Measurements from ENCODE around the gene TMEM63B.
"Not testable (repeated sequence)": the region's sequence is repeated elsewhere in the genome, so short reads cannot be mapped to it uniquely, and the experiment has no call there.

TMEM63B gene

DNA sequence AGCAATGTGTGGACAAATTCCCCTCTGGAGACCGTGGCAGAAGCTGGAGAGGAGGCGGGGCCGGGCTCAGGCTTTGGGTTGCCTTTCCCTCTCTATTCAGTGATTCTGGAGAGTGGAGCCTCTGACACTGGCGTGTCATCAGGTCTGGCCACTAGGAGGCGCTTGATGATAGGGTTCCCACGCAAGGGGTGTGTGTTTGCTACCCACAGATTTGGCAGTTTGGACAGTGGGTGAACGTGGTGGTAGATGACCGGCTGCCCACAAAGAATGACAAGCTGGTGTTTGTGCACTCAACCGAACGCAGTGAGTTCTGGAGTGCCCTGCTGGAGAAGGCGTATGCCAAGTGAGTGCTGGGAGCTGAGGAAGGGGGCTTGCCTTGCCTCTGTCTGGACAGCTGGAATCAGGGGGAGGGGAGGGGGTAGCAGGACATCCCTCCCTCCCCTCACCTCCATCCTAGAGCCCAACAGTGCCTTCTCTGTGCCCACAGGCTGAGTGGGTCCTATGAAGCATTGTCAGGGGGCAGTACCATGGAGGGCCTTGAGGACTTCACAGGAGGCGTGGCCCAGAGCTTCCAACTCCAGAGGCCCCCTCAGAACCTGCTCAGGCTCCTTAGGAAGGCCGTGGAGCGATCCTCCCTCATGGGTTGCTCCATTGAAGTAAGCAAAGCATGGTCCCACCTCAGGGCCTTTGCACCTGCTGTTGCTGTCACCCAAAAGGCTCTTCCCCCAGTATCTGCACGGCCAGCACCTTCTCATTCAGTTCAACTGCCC lies 45.6 kb downstream of the TMEM63B start:
- peak; percentile 89 for DNase-seq

DNA sequence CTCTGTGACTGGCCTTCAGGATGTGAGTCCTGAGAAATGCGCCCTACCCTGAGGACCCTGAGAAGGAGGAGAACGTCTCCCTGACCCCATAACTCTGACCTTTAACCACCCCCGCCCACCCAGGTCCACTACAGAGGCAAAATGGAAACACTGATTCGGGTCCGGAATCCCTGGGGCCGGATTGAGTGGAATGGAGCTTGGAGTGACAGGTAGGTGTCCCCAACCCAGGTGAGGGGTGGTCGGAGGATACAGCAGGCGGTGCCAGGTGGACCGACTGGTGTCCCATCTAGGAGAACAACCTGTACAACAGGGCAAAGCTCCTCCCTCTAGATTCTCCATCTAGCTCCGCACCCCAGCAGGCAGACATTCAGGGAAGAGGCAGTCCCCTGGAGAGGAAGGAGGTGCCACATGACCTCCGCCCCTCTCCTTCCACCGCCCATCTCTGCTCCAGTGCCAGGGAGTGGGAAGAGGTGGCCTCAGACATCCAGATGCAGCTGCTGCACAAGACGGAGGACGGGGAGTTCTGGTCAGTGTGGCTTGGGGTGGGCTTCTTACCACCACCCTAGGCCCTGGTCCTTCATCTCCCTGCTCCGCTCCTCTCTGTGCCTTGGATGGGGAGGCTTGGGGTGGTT lies 48.9 kb downstream of the TMEM63B start:
- peak; percentile 20 for DNase-seq

DNA sequence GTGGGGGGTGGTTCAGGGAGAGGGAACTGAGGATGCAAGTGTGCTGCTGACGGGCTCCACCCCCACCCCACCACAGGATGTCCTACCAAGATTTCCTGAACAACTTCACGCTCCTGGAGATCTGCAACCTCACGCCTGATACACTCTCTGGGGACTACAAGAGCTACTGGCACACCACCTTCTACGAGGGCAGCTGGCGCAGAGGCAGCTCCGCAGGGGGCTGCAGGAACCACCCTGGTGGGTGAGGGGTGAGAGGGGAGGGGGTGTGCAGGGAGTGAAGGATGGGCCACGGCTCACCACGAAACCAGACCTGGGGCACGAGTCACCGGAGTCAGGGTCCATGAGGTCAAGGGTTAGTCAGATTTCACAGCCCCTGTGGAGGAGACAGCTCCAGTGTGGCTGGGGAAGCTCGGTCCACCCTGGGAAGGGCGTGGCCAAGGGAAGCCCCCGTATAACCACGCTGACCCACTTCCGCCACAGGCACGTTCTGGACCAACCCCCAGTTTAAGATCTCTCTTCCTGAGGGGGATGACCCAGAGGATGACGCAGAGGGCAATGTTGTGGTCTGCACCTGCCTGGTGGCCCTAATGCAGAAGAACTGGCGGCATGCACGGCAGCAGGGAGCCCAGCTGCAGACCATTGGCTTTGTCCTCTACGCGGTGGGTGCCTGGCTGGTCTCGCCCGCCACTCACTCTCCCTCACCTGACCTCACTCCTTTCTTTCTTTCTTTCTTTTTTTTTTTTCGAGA lies 49.6 kb downstream of the TMEM63B start:
- peak; percentile 8 for DNase-seq

DNA sequence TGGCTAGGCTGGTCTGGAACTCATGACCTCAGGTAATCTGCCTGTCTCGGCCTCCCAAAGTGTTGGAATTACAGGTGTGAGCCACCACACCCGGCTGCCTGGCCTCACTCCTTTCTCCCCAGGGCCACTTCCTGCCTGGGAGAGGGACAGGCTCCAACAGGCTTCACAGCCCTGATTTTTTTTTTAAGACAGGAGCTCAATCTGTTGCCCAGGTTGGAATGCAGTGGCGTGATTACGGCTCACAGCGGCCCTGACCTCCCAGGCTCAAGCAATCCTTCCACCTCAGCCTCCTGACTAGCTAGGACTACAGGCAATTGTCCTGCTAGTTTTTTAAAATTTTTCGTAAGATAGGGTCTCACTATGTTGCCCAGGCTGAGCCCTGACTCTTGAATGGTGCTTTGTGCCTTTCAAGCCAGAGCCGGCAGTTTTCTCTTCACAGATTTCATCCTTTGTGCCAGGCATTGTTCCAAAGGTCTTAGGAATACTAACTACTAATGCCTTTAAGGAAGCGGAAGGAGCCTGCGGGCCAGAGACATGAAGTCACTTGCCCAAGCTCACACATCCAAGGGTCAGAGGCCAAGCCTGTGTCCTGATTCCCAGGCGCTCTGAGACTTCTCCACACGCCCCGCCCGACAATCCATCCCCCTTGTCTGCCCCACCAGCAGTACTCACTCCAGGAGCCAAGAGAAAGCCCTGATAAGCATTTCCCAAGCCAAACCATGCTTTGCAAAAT lies 50.5 kb downstream of the TMEM63B start:
- DNase-seq, result no peak

DNA sequence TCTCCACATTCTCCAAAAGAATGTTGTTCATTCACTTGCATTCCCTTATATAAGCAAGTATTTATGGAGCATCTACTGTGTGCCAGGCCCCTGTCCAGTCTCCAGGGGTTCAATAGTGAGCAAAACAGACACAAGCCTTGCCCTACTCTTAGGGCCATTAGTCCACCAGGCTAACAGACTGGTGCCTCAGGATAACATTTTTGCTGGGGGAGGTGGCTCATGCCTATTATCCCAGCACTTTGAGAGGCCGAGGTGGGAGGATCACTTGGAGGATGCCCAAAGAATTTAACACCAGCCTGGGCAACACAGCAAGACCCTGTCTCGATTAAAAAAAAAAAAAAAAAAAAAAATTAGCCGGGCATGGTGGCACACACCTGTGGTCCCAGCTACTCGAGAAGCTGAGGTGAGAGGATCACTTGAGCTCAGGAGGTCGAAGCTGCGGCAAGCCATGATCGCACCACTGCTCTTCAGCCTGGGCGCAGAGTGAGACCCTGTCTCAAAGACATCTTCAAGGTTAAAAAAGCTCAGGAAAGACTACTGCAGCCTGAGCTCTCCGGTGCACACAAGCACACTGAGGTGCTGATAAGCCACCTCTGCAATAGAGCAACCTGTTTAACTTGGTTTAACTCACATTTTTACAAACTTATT lies 51.2 kb downstream of the TMEM63B start:
- DNase-seq, result no peak

DNA sequence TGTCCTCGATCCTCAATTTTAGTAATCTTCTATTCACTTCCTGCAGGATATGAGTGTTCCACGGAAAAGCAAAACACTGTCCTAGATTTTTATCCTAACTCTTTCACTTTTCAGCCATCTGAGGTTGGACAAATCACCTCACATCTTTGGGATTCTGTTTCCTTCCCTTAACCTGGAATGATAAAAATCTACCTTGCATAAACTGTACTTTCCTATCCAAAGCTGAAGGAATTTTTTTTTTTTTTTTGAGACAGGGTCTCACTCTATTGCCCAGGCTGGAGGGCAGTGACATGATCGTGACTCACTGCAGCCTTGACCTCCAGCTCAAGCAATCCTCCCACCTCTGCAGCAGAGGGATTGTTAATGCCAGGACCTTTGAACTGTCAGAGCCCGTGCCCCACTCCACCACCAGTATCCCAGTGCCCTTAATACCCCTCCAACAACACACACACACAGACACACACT lies 51.8 kb downstream of the TMEM63B start:
- DNase-seq, result no peak

DNA sequence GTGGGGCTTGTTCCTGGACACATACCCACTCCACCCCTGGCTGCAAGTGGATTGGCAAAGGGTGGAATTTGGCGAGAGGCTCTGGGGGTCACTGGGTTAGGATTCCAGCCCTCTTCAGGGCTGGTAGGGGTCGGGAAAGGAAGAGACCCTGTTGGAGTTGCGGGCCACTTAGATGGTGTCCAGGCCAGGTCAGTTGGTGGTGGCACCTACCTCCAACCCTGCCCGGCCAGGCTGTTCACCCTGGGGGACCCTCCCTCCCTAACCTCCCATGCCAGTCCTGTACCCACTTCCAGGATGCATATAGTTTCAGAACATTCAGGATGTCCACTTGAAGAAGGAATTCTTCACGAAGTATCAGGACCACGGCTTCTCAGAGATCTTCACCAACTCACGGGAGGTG lies 52.3 kb downstream of the TMEM63B start:
- no peak for DNase-seq

DNA sequence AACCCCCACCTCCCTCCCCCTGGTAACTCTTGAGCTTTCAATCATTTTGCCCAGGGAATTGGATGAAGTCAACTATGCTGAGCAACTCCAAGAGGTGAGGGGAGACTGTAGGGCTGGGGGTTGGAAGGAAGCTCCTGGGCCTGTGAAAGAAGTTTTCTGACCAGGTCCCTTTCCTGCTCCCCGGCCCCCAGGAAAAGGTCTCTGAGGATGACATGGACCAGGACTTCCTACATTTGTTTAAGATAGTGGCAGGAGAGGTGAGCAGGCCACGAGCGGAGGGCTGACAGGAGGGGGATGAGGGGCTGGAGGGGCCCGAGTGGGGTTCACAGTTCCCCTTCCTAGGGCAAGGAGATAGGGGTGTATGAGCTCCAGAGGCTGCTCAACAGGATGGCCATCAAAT lies 53.1 kb downstream of the TMEM63B start:
- no peak for DNase-seq

DNA sequence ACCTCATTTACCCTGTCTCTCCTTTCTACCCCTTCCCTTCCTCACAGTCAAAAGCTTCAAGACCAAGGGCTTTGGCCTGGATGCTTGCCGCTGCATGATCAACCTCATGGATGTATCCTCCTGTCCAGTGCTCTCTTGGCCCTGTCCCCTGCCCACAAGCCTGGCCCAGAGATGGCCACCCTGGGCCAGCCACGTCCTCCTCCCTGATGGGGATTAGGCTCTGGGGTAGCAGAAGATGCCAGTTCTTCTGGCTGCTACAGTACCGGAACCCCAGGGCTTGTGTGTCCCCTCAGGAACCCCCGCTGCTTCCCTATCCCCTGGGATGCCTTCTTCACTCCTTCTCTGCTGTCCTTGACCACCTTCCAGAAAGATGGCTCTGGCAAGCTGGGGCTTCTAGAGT lies 53.5 kb downstream of the TMEM63B start:
- DNase-seq, result no peak

DNA sequence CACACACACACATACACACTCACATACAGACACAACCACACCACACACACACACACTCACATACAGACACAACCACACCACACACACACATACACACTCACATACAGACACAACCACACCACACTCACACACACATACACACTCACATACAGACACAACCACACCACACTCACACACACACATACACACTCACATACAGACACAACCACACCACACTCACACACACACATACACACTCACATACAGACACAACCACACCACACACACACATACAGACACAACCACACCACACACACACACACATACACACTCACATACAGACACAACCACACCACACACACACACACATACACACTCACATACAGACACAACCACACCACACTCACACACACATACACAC lies 54.4 kb downstream of the TMEM63B start:
- not testable (repeated sequence) for DNase-seq

DNA sequence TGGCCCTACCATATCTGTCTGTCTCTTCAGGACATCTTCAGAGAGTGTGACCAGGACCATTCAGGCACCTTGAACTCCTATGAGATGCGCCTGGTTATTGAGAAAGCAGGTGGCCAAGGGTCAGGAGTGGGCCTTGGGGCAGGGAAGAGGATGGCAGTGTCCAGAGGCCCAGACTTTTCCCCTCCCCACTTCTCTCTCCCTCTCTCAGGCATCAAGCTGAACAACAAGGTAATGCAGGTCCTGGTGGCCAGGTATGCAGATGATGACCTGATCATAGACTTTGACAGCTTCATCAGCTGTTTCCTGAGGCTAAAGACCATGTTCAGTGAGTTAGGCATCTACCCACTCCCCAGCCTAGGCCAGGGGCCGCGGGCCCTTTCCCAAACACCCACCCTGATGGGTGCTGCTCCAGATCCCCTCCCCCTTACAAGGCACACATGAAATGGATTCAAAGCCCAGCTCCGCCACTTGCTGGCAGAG lies 55.6 kb downstream of the TMEM63B start:
- DNase-seq, result no peak

DNA sequence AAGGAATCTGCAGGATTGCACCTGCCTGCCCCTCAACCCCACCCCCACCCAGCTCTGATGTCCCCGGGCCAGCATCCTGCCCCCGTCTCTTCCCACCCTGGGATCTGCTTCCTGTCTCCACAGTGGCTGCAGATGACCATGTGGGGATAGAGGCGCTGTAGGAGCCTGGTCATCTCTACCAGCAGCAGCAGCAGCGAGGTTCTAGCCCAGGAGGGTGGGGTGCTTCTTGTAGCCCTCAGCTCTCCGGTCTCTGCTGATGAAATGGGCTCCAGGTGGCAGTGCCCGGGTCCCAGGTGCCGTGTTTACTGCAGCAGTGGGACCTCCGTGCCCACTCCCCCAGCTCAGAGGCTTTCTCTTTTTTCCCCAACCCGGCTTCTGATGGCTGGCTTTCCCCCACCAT lies 56.4 kb downstream of the TMEM63B start:
- no peak for DNase-seq

DNA sequence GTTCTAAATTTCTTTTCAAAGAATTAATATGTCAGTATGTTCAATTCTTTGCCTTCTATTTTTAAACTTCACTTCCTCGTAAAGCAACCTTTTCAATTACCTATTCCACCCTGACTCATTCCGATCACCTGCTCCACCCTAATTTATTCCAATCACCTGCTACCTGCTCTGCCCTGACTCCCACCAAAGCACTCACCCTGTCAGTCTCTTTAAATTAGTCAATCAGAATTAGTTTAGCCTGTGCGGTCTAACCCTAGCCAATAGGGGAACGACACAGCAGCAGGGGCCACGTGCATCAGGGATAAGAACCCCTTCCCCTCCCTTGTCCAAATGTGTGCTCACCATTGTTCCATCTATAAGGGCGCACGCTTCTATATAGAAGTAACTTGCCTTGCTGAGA lies 58.0 kb downstream of the TMEM63B start:
- not testable (repeated sequence) for DNase-seq

DNA sequence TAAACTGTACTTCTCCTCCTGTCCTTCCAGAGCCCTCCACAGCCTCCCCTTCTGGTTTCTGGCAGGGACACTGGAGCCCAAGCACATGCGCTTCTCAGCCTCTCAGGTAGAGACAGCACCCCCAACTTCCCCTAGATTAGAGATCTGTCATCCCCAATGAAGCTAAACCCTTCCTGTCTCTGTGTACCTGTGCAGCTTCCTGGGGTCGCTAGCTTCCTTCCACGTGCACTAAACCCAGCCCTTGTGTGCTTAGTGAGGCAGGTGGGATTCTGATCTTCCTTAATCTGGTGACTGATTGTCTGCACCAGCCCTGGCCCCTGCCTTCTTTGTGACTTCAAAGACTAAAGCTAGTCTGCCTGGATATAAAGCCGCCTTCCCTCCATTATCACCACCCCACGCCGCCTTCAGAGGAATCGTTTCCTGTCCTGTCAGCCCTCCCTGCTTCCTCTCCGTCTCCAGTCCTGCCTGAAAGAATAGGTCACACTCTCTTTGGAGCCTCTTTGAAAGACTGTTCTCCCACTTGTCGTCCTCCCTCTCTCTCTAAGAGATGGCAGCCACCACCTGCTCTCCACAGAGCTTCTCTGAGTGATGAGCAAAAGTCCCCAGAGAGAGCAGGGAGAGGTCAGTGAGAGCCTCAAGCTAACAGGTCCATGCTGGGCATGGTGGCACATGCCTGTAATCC lies 58.7 kb downstream of the TMEM63B start:
- DNase-seq, result no peak

DNA sequence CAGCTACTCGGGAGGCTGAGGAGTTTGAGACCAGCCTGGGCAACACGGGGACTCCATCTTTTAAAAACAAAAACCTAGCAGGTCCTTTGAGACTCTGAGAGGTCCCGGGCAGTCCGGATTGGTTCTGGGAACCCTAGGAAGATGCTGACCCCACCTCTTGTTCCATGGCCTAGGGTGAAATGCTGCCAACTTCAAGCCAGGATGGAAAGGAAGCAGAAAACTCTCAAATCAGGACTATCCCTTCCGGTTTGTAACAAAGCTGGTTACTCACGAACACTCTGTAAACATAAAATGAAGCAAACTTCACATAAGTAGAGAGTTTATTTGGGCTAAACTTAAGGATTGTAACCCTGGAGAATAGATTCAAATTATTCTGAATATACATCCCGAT lies 59.3 kb downstream of the TMEM63B start:
- no peak for DNase-seq

DNA sequence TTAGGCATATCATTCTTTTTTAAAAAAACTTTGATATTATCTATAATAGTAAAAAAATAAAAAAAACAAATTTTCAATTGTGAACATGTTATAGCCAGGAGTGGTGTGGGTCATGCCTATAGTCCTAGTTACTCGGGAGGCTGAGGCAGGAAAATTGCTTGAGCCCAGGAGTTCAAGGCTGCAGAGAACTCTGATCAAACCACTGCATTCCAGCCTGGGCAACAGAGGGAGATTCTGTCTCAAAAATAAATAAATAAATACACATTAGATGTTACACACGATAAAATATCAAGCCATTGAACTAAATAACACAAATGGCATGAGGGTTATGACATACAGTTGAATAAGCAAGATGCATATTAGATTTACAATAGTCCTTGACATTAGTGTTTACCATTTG lies 61.5 kb downstream of the TMEM63B start:
- DNase-seq, result no peak

DNA sequence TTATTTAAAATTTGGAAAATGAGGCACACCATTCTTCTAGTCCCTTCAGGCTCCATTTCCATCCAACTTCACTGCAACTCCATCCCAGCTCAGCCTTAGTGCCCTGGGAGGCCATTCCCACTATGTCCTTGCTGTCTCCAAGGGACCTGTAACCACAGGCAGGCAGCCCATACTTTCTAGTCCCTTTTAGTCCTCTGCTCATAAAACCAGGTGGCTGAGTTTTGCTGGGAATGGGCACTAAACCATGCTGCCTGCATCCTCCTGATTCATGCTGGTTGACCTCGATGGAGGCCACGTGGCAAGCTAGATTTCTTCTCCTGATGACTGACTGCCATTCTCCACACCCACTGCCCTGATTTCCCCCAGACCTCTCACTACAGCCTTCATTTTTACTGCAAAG lies 61.9 kb downstream of the TMEM63B start:
- DNase-seq, result no peak

DNA sequence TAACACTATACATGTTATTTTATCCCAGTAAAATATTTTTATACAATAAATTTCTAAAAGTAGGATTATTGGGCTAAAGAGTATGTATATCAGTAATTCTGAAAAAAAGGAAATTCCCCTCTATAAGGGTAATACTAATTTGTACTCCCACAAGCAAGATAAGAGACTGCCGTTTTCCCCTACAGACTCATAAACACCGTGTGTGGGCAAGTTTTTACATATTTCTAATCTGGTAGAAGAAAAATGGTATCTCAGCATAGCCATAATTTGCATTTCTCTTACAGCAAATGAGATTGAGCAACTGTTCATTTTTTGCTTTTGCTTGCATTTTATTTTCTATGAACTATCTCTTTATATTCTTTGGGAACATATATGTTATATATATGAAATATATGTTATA lies 63.4 kb downstream of the TMEM63B start:
- peak; percentile 60 for DNase-seq

DNA sequence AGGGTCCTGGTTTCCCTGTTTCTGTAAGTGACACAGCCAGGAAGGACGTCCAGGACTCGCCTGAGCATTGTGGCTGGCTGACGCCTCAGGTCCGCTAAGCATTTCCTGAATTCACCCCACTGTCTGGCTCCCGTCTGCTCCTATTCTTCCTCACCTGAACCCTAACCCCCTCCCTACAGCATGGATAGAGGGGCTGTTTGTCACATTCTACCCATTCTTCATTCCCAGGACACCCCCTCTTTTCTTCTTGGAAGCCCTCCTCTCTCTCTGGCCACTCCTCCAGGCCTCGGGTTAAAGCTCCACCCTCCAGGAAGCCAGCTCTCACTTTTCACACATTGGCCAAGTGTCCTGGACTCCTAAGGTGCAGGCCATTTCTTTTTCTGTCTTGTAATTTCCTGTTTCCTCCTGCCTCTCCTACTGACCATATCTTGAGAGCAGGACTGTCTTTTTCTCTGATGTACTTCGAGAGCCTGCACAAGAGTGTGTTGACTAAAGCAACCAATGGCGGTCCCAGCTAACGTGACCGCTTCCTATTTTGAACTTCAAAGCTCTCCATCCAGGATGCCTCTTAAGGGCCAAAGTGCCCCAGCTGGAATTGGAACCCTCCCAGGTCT lies 65.2 kb downstream of the TMEM63B start:
- no peak for DNase-seq

DNA sequence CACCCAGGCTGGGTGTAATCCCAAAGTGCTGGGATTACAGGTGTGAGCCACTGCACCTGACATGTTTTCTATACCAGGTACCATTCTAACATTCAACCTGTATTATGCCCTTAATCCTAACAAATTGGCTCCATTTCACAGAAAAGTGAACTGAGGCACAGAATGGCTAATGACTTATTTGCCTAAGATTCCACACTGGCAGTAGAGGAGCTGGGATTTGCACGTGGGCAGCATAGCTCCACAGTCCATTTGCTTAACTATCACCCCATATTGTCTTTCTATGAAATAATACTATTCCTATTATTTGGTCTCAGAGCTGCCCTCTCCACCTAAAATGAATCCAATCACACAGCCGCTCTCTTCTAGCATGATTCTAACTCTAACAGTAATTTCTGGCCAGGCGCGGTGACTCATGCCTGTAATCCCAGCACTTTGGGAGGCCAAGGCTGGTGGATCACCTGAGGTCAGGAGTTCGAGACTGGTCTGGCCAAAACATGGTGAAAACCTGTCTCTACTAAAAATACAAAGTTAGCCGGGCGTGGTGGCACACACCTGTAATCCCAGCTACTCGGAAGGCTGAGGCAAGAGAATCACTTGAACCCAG lies 66.1 kb downstream of the TMEM63B start:
- DNase-seq, result no peak

DNA sequence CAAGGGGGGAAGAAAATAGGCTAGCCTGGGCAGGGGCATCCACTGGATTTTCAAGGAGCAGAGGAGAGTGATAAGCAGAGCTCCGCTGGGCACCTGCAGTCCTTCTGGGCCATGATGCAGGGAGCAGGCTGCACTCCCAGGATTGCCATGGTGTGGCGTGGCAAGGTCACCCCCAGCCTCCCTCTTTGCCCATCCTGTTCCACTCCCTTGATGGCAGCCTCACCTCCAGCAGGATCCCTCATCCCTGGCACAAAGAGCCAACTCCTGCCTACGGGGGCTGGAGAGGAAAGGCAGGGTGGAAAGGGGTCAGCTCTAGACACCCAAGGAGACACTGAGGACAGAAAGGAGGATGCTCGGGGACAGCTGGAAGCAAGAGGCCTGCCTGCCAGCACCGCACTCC lies 67.0 kb downstream of the TMEM63B start:
- no peak for DNase-seq
